Activated CD8-positive, alpha-beta memory T cell treated with anti-CD3 and anti-CD28 coated beads, Interleukin-2, amount 50 U/mL, for 48 hours (primary cell): ENCODE data around the gene KIRREL3.

Experiments used
- DNase-seq: peaks from one replicate; pipeline ENCODE4 v3.0.0-alpha.2; 2020

KIRREL3 gene

DNA sequence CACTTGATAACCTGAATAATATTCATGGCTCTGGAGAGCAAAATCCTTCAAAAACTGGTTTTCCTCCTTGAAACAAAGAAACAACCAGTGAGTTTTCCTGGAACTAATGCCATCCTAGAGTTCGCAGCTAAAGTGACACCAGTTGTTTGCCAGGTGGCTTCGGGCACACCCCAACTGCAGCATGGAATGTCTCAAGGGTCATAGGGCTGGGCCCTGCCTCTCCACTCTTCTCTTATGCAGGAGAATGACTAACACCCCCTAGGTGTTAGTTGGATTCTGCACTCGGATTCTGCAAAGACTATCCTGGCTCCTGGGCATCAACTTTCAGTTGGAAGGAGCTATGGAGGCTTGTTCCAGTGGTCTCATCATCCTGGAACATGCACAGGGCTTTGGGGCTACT lies 98.8 kb downstream of the KIRREL3 start:
- DNase-seq, result no peak

DNA sequence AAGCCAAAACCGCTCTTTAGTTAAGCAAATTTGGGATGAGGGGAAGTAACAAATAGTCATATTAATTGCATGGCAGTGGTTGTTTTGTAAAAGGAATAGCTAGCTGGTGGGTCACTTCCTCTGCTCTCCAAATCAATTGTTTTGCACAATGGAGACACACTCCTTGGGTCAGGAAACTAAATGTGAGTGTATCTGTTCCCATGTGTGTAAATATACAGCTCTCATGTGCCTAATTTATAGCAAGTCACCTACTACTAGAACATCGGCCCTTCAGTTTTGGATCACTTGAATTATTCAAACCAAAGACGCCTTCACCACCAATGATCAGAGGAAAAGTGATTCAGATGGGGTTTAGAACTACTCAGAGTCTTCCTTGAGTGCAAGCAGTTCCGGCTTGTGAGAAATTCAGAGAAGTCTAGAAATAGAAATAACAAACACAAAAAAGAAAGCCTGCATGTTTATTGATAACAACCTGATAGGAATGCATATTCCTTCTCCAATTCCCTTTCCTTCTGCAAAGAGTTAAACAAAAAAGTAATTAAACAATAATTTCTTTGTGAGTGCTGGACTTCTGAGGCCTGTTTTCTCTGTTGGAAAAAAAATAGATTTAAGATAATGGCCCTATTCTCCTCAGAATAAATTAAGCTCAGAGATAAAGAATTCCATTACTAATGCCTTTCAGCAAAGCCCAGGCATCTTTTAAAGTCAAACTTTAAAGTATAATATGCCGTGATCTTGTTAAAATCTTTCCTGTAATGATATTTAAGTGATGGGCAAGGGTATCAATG lies 100.4 kb downstream of the KIRREL3 start:
- no peak for DNase-seq

DNA sequence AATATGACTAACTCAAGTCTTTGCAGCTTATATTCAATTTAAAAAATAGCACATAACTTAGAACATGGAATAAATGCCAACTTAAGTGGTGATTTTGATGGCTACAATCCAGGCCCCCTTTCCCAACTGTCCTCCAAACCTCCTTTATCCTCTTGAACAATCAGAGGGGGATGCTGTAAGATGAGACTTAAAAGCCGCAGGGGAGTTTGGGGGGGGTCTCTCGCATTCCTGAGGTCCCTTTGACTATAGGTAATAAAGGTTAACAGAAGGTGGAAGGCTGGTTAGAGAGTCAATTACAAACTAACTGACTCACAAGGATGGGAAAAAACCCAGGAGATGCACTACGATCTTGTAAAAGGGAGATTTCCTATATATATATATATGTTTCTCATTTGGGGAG lies 101.8 kb downstream of the KIRREL3 start:
- DNase-seq, result no peak

DNA sequence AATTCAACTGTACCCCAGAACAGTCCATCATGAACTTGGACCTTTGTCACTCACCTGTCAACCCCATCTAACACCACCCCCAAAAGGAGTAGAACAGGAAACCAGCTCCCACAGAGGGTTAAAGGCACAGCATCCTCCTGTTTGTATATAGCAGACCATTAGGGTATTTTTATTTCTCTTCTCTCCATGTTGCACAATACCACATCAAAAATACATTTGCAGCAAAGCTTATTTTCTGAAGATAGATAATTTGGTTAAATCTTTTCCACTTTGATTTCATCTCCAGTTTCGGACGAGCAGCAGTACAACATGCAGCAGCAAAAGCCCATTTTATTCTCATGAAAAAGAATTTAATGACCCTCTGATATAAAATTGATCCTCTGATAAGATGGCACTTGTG lies 103.1 kb downstream of the KIRREL3 start:
- no peak for DNase-seq

DNA sequence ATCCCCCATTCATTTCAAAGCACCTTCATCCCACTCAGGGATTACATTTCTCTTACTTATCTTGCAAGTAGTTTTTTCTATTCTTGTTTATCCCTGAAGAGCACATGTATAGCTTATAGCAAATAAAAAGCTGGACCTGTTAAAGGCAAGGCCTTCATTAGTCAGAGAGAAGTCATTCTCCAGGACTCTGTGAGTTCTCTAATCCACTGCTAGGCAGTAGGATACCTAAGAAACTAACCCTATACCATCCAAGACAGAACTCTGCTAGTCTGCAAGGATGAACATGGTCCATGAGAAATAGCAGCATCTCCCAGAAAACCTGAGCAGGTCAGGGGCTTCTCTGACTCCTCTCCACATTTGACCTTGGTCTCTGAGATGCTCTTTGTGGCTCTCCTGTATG lies 104.5 kb downstream of the KIRREL3 start:
- DNase-seq, result no peak

DNA sequence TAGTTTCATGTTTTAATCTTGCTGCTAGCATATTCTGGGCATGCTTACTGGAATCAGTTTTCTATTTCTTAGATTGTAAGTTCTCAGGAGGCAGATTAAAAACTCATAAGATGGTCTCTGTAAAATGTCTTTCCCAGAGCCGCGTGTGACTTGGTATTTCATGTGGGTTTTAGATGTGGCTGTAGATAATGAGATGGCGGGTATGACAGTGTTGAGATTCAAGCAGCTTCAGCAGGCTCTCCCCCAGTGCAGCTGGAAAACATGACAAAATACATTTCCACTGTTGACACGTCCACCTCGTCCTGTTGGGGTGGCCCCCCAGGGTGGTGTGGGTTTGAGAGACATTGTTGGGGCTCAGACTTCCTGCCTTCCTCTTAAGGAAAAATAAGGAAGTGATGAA lies 106.8 kb downstream of the KIRREL3 start:
- no peak for DNase-seq

DNA sequence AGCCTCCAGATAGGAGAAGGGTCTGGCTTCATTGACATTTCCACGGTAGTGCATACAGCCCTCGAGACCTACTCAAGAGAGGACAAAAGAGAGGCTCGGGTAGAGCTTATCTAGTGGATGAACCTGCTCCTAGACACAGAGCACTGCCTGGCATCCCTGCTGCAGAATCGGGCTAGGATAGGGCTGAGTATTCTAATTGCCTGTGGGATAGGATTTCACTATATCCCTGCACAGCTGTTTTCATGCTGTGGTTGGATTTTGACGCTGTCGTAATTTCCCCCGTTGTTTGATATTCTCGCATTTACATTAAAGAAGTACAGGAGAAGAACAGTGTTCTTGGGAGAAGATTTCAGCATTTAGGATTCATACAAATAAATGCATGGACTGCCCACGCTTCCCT lies 107.8 kb downstream of the KIRREL3 start:
- DNase-seq, result no peak

DNA sequence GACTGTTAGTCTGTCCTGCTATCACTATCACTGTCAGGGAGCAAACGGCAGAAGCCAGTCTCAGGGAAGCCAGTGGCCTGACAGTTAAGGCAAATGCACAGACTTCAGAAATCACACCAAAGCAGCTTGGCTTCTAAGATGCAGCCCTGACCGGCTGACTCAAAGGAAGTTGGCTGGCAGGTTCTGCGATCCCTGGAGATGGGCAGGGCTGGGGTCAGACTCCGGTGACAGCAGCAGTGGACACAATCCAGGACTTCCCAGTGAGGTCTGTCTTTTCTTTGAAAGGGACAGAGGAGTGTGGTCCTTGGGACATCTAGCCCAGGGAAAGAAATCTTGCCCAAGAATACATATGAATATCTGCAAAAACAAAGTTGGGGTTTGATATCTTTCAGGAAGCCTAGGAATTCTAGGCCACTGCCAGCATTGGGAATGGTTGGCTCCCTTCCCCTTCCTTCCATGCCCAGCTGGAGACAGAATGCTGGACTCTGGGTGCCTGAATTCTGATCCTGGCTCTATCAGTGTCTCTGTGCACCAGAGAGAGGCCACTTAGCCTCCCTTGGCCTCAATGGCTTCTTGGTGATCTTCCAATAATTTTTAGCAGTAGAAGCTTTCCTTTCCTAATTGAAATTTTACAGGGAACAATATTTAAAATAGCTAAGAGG lies 108.9 kb downstream of the KIRREL3 start:
- no peak for DNase-seq

DNA sequence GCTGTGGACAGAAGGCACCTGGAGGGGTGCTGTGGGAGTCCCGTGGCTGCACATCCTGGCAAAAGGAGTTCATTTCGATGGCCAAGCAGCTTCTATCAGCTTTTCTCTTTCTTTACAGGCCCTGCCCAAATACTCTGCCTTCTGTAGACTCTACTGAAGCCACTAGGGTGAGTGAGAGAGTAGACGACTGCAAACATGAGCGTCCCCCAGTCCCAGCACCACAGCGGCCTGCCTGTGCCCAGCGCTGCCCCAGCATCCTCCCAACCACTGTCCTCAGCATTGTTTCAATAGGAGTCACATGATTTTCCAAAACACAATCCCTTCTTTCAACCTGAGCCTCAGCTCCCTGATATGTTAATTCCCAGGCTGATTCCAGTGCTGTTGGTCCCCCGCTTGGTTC lies 110.0 kb downstream of the KIRREL3 start:
- DNase-seq, result no peak

DNA sequence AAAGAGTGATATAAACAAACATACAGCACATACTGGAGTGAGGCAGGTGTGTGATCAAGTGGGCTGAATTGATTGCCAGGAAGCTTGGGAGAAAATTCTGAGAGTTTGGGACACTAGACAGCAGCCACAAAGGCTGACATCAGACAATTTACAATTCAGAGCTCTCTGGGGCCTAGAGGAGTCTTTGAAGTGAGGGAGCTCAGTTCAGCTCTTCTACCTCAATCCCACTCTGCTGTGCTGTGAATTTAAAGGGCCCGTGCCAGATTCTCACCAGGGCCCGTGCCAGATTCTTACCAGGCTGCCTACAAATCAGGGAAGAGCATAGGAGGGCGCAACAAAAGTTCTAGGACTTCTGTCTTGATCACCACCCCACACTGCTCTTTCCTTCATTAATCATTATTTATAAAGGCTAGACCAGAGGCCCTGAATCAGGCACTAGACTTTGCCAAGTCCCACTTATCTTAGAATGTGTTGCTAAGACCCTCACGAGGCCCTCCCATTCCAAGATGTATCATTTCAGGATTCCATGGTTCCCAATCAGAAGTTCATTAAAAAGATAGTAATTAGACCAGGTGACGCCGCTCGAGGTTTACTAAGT lies 112.4 kb downstream of the KIRREL3 start:
- DNase-seq, result no peak

DNA sequence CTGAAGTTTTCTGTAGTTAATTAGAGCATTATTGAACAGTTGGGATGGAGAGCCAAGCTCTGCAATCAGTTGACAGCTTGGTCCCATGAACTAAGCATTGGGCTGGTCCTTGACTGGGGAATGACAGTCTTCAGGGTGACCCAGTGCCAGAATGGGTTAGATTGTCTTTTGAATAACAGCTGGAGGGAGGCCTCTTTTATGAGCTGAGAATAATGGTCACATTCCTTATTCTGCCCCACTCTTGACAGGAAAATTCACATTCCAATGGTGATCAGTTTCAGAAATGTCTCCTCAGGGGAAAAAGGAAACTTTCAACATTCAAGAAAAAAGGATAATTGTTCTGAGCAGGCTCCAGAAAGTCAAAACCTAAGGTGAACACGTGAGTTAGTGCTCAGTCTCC lies 113.9 kb downstream of the KIRREL3 start:
- no peak for DNase-seq

DNA sequence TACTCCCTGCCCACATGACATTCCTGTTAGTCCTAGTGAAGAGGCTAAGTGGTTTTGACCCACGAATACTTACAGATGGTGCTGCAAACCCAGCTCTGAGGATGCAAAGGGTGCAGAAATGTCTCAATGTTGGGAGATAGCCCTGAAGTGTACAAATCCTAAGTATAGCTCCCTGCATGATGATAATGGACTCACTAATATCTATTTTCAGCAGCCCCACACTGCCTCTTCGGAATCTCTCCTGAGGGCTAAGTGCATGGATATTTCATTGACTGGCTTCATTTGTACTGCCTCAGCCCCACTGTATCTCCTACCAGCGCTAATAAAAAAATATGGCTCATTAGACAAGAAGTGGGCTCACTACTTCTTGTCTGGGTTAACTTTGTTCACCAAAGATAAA lies 114.5 kb downstream of the KIRREL3 start:
- no peak for DNase-seq

DNA sequence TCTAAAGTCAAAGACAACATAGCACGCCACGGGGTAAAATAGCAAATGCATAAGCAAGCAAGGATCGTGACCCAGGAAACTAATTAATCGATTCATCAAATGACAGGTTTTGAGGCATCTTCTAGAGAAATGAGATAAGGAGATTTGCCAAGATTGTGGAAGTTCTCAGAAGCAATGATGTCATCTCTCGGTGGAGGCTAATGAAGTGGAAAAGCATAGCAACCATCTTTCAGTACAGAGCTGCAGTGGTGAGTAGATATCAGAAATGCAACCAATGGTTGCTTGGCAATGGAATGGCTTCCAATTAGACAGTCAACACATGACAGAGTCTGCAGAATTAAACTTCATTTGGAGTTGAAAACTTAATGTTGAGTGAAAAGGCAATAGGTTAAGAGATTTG lies 116.0 kb downstream of the KIRREL3 start:
- no peak for DNase-seq

DNA sequence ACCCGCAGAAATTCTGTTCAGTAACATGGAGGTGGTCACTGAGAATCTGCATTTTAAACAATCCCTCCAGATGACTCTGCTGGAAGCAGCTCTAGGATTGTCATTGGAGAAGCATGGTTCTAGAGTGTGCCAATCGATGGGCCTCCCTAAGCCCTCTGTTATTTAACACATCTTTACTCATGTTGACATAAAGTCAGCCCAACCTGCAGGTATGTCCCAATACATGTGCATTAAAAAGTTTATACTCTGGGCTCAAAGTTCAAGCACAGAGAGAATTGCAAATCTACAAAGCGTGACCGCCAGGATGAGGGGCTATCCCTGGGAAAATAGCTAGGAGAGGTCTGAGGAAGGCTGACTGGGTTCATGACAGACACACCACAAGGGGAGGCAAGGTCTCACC lies 116.4 kb downstream of the KIRREL3 start:
- no peak for DNase-seq

DNA sequence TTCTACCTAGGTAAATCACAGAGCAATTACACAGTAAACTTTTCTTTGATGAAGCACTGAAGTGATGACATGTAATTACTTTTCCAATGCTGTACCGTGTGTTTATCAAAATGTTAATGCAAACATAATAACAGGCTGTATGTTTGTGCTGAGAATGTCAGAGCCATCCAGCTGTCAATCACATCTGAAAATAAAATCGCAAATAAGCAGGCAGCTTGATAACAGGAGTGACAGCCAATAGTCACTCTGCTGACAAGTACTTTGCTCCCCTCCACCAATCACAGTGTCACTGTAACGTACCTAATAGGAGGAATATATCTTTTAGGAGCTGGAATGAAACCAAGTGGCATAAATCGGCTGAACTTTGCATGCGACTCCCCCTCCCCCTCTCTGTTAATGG lies 119.7 kb downstream of the KIRREL3 start:
- no peak for DNase-seq

DNA sequence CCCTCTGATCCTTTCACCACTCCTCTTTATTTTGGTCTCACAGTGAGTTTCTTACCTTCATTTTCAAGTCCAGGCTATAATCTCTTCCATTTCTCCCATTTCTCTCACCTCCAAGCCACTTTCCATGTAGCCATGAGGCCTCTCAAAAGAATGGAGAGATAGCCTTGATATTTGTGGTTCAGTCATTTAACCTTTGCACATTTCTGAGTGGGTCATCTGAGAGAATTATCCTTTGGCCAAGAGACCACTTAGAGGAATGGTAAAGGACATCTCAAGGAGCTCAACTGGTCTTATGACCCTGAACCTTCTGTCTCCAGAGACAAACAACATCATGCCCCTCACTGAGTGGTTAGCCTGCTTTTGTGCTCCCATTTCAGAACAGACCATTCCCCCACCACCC lies 121.1 kb downstream of the KIRREL3 start:
- DNase-seq, result no peak

DNA sequence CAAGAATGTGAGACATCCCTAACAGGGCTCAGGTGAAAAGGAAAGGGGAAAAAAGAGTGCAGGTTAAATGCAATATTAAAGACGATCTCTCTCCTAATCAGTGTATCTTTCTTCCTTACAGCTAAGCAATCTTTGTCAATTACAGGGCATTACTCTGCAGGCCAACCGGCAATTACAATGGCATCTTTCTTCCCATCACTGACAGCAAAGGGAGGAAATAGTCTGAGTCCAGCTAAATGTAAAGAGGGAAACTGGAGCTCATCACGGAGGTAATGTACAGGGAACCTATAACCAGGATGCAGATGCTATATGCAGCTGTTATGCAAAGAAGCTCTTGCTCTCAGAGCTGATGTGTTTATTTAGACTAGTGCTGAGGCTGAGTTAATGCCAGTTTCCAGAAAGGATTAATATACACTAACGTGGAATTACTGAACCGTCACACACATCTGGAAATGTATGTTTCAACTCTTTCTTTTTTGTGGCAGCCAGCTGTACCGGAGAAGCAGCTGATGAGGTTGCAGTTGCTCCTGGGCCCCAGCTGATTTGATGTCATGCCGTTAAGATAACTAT lies 121.6 kb downstream of the KIRREL3 start:
- DNase-seq, result no peak

DNA sequence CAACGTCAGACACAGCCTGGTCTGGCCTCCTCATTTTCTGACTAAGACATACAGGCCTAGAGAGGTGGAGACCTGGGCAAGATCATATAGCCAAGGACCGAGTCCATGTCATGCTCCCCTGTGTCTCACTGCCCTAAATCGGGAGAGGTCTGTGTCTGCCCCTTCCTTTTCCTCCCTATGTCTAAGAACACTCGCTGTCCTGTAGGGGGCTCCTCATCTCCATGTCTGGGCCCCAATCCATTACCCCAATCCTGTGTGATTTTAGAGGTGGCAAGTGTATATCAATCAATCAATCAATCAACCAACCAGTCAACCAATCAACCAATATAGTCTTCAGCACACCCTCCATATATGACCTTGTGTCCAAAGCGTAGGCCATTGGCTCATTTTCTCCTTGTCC lies 125.7 kb downstream of the KIRREL3 start:
- no peak for DNase-seq

DNA sequence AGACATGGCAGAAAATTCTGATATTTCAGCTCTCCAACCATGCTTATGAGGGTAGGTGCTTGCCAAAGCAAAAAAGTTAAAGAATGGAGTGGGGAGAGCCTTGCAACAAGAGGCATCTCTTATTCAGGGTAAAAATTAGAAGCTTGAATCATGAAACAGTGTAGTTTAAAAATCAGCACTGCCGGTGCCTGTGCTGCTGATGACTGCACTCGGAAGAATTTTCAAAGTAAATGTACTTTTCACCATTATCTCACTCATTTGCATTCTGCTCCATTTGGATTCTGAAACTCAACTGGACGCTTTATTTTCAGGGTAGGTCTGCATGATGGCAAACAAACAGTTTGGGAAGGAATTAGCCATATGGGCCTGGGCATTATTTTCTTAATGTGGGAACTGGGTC lies 126.3 kb downstream of the KIRREL3 start:
- no peak for DNase-seq

DNA sequence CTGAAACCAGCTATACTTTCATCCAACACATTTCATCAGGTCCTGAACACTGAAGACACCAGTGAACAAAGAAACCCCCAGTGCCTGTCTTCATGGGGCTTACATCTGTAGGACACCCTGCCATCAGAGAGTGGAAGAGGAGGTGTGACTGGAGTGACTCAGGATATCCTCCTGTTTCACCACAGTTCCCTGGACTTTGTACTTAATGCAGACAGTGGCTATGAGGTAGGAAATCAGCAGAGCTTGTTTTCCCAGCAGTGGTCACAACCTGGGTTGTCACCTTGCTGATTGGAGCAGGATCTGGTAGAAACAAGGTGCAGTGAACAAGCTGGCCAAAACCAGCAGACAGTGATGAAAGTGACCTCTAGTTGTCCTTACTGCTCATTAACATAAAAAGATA lies 128.8 kb downstream of the KIRREL3 start:
- no peak for DNase-seq

DNA sequence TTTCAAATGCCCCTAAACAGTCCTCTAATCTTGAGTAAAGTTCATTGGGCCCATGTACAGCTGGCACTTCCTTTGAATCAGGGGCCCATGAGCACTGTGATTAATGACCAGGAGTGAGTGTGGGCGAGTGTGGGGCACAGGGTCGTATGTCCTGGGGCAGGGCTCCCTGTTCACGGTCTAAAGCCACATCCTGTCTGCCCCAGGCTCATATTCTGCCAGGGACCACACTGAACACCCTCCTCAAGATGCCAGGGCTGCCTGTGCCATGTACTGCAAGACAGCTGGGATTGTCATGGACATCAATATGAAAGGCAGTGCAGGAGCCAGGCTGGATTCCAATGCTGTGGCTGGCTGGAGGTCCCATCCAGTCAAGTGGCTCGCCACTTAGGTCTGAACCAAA lies 130.5 kb downstream of the KIRREL3 start:
- no peak for DNase-seq

DNA sequence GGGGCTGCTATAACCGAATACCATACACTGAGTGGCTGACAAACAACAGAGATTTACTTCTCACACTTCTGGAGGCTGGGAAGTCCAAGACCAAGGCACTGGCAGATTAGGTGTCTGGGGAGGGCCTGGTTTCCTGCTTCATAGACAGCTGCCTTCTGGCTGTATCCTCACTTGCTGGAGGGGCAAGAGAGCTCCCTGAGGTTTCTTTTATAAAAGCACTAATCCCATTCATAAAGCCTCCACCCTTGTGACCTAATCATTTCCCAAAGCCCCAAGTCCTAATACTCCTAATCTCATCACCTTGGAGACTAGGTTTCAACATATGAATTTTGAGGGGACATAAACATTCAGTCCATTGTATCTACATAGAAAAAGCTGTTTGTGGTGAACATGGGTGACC lies 131.8 kb downstream of the KIRREL3 start:
- DNase-seq, result no peak

DNA sequence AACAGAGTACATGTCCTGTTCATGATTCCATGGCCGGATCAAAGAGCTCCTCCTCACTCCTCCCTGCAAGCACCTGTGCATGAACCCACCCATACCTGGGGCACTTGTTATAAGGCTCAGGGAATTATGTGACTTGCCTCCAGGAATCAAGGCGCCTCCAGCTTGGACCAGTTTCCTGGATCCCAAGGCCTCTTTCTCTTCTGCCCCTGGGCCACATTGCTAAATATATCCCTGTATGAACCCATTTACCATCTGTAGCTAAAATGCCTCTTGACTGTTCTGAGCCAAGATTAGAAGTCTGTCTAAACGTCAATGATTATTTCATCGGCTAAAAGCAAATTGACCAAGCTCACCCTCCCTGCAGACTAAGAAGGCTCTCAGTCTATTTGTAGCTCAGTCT lies 135.6 kb downstream of the KIRREL3 start:
- DNase-seq, result no peak
